ENCODE measurements around the gene TXK.

TXK gene

GRCh38 chr4:48134081-48134480, at the start of gene TXK:
TSS of gene TXK (minus strand) at chr4:48134250. CDS start at chr4:48134170, 80 bp downstream.
- H3K36me3 ChIP-seq (ENCODE audit: control insufficient read depth, insufficient read depth, low read length) = peaks cover 23% of the 10 kb centered on the region
- no peaks in the 10 kb centered on the region for H3K27me3 ChIP-seq (replicated peaks; ENCODE audit: control insufficient read depth, insufficient read depth, low read length)
- TF ChIP-seq CTCF (IDR thresholded peaks at IDR 0.05; ENCODE audit: insufficient read depth, low read length, poor library complexity, severe bottlenecking) = no peak
- H3K4me3 ChIP-seq (replicated peaks; ENCODE audit: low read depth, low read length) = no peak within 1 kb of the TSS
- DNase-seq (ENCODE audit: extremely low read depth, insufficient read length) = no peak

GRCh38 chr4:48180234-48180633, 46.2 kb upstream of the TXK start:
- no peaks in the 10 kb centered on the region for H3K27me3 ChIP-seq (replicated peaks; ENCODE audit: control insufficient read depth, insufficient read depth, low read length)
- H3K4me3 ChIP-seq (replicated peaks; ENCODE audit: low read depth, low read length) = no peak overlapping the region
- TF ChIP-seq CTCF (IDR thresholded peaks at IDR 0.05; ENCODE audit: insufficient read depth, low read length, poor library complexity, severe bottlenecking) = no peak
- 0 out of 2 replicates have a peak, but pooled peaks cover 2% of the 10 kb centered on the region for H3K36me3 ChIP-seq (ENCODE audit: control insufficient read depth, insufficient read depth, low read length)
- no peak for DNase-seq (ENCODE audit: extremely low read depth, insufficient read length)

- H3K36me3 ChIP-seq (ENCODE audit: control insufficient read depth, insufficient read depth, low read length) = peaks cover 4% of the 10 kb centered on the region; the same call in 1 of the 2 replicates
- H3K27me3 ChIP-seq (replicated peaks; ENCODE audit: control insufficient read depth, insufficient read depth, low read length) = no peaks in the 10 kb centered on the region
- TF ChIP-seq CTCF (IDR thresholded peaks at IDR 0.05; ENCODE audit: insufficient read depth, low read length, poor library complexity, severe bottlenecking) = no peak
- no peak for DNase-seq (ENCODE audit: extremely low read depth, insufficient read length)
- no peak overlapping the region for H3K4me3 ChIP-seq (replicated peaks; ENCODE audit: low read depth, low read length)
These were observed 44.9 kb upstream of the TXK start for GRCh38 chr4:48178931-48179330.

- TF ChIP-seq CTCF (IDR thresholded peaks at IDR 0.05; ENCODE audit: insufficient read depth, low read length, poor library complexity, severe bottlenecking) = no peak
- Histone ChIP-seq H3K4me3 (replicated peaks; ENCODE audit: low read depth, low read length) (no peak overlapping the region), H3K36me3 (ENCODE audit: control insufficient read depth, insufficient read depth, low read length) (peaks cover 4% of the 10 kb centered on the region; the same call in 1 of the 2 replicates), H3K27me3 (replicated peaks; ENCODE audit: control insufficient read depth, insufficient read depth, low read length) (no peaks in the 10 kb centered on the region)
- no peak for DNase-seq (ENCODE audit: extremely low read depth, insufficient read length)
These were observed 41.8 kb upstream of the TXK start for GRCh38 chr4:48175806-48176205.

- no peak for TF ChIP-seq CTCF (IDR thresholded peaks at IDR 0.05; ENCODE audit: insufficient read depth, low read length, poor library complexity, severe bottlenecking)
- Histone ChIP-seq H3K4me3 (replicated peaks; ENCODE audit: low read depth, low read length) (no peak overlapping the region), H3K36me3 (ENCODE audit: control insufficient read depth, insufficient read depth, low read length) (peaks cover 6% of the 10 kb centered on the region), H3K27me3 (replicated peaks; ENCODE audit: control insufficient read depth, insufficient read depth, low read length) (no peaks in the 10 kb centered on the region)
- DNase-seq (ENCODE audit: extremely low read depth, insufficient read length) = no peak
These were observed 41.3 kb upstream of the TXK start for GRCh38 chr4:48175328-48175727.

All from GM06990 (cell line).